Testis (tissue), 3 donors: Measurements from ENCODE around the gene NAPG. TPM values are rescaled to one million over a fixed set of nuclear protein-coding genes. Genes with fewer than 3 reads are reported as not detected.

Source experiments
- DNase-seq: peaks from one replicate; pipeline ENCODE4 v3.0.0-alpha.2; 2019
- H3K27ac ChIP-seq, 2 donors: fragments of 200-600 bp; sonication (generic); one replicate each; pipeline ENCODE4 v1.5.1; 2019
- H3K27me3 ChIP-seq: fragments of 200-600 bp; sonication (generic); one replicate; pipeline ENCODE4 v1.5.1; 2019
- H3K36me3 ChIP-seq: fragments of 200-600 bp; sonication (generic); one replicate; pipeline ENCODE4 v1.5.1; 2017; ENCODE audit warnings: low read depth; ENCODE audit errors: missing control alignments
- H3K4me1 ChIP-seq: fragments of 200-600 bp; sonication (generic); one replicate; pipeline ENCODE4 v1.5.1; 2019
- H3K4me3 ChIP-seq, 2 donors: fragments of 200-600 bp; sonication (generic); one replicate each; pipeline ENCODE4 v1.5.1; 2017 to 2019
- H3K9me3 ChIP-seq: fragments of 200-600 bp; sonication (generic); one replicate; pipeline ENCODE4 v1.5.1; 2017
- POLR2A ChIP-seq: fragments of 450-650 bp; IDR thresholded peaks from one replicate; pipeline ENCODE4 v1.6.1; 2017; ENCODE audit warnings: antibody characterized with exemption, mild to moderate bottlenecking, moderate library complexity
- WGBS, 2 donors: methylation state at CpG; one replicate each; pipeline ENCODE4 v1.1.5; 2018; 5-methylcytosine and 5-hydroxymethylcytosine counted together
- intact Hi-C: fragments of 100-400 bp; cut with DNase I; formaldehyde crosslinking; loops from one replicate; pipeline ENCODE4 v1.15.1; 2023; ENCODE audit warnings: low total_unique reads
- polyA plus RNA-seq: library from polyadenylated mRNA; stranded (reverse); fragments of 350-450 nt; fragmentation: Illumina TruSeq; extraction: RNeasy Lipid Tissue Mini Kit (QIAGEN cat#74804); gene quantifications from one replicate; pipeline ENCODE4 v1.2.3, GENCODE V29; 2014; ENCODE audit warnings: low read depth, low replicate concordance; ENCODE audit not compliant: insufficient read depth
- total RNA-seq, 2 donors: library from RNA; depleted of rRNA; stranded (reverse); fragments of >200 nt; gene quantifications; one replicate each; pipeline ENCODE4 v1.2.3, GENCODE V29; 2016
- TF ChIP-seq, protein P1 (sequence below), 3 experiments: fragments of 450-650 bp in 2 of 3; fragments of 200-600 bp in 1 of 3; sonication (generic) in 1 of 3; IDR thresholded peaks; one replicate each; pipeline ENCODE4 v1.5.1; 2016 to 2019; ENCODE audit warnings: antibody characterized with exemption in 3 of 3, mild to moderate bottlenecking in 2 of 3, moderate library complexity in 1 of 3

NAPG gene
- total and polyA plus RNA-seq, 3 donors from 2014 or later: 19.5 to 40.3 (median 33.5) TPM

DNA sequence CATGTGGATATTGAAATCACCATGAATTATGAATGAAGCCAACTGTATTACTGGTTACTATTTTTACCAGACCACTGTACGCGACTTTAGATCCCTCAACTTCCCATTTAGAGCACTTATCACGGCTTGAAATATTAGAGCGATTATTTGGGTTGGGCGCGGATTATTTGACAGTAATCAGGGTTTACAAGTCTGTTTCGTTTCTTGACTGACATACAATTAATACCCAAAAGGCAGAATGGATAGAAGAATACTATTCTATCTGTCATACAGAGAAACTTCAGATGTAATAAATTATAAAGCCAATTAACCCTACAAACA lies 496 bp upstream of the NAPG start:
- Histone ChIP-seq H3K4me3 (peak overlapping the region; percentile 93 to 99), H3K4me1 (peaks cover 2% of the 10 kb centered on the region), H3K27me3 (no peaks in the 10 kb centered on the region), H3K27ac (peak overlapping the region in 1 of 2 donors; percentile 95), H3K36me3 (no peaks in the 10 kb centered on the region), H3K9me3 (no peaks in the 10 kb centered on the region)
- WGBS, 2 donors: 41 to 43% methylated on average over 7 of the region's 7 CpGs
- TF ChIP-seq POLR2A: no peak
- TF ChIP-seq, protein P1, sequence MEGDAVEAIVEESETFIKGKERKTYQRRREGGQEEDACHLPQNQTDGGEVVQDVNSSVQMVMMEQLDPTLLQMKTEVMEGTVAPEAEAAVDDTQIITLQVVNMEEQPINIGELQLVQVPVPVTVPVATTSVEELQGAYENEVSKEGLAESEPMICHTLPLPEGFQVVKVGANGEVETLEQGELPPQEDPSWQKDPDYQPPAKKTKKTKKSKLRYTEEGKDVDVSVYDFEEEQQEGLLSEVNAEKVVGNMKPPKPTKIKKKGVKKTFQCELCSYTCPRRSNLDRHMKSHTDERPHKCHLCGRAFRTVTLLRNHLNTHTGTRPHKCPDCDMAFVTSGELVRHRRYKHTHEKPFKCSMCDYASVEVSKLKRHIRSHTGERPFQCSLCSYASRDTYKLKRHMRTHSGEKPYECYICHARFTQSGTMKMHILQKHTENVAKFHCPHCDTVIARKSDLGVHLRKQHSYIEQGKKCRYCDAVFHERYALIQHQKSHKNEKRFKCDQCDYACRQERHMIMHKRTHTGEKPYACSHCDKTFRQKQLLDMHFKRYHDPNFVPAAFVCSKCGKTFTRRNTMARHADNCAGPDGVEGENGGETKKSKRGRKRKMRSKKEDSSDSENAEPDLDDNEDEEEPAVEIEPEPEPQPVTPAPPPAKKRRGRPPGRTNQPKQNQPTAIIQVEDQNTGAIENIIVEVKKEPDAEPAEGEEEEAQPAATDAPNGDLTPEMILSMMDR (IDR thresholded peaks at IDR 0.05): no peak
- no peak for DNase-seq
- intact Hi-C loops: loop anchor here (10.0 kb wide), 1 partner anchor 551 kb away; no protein-coding TSS in a partner anchor

DNA sequence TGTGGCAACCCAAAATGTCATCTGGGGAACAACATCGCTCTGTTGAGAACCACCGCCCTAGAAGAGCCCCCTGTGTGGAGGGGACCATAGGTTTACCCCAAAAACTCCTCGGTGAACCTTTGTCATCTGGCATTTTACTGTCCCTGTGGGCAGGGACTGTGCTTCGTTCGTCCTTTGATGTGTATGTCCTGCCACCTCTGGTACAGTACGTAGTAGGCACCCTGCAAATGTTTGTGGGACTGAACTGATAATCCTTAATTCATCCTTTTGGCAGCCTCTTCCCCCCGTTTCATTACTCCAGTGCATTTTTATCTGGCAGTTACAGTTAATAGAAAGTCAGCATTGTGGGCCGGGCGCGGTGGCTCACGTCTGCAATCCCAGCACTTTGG lies 728 bp downstream of the NAPG start:
- Histone ChIP-seq H3K36me3 (no peaks in the 10 kb centered on the region), H3K4me3 (peak overlapping the region; percentile 93 to 99), H3K4me1 (peaks cover 4% of the 10 kb centered on the region), H3K27ac (peak overlapping the region; percentile 83 to 95), H3K9me3 (no peaks in the 10 kb centered on the region), H3K27me3 (no peaks in the 10 kb centered on the region)
- no peak for TF ChIP-seq POLR2A
- TF ChIP-seq, protein P1 (IDR thresholded peaks at IDR 0.05): no peak
- DNase-seq: no peak
- WGBS, 2 donors: 0 to 3% methylated on average over 11 of the region's 11 CpGs
- intact Hi-C loops: loop anchor here (10.0 kb wide), 1 partner anchor 552 kb away; no protein-coding TSS in a partner anchor

DNA sequence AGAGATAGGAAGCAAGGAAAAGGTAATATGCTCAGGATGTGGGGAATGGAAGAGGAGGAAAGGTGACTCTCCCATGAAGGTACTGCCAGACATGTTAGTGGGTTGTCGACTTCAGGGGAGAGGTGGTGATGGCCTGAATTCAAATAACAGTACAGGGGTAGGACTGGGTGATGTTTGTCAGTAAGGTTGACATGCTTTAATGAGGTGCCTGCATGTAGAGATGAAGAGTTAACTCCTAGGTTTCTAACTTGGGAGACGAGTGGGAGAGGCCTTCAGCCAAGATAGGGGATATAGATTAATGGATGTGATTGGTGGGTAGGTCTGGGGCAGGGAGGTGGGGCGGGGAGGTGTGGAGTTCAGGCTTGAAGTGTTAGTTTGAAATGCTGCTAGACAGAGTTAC lies 2.6 kb downstream of the NAPG start:
- Histone ChIP-seq H3K4me3 (no peak overlapping the region), H3K4me1 (peaks cover 4% of the 10 kb centered on the region), H3K27ac (no peak overlapping the region), H3K36me3 (no peaks in the 10 kb centered on the region), H3K27me3 (no peaks in the 10 kb centered on the region), H3K9me3 (no peaks in the 10 kb centered on the region)
- WGBS, 2 donors: 46 to 55% methylated on average over 3 of the region's 3 CpGs
- no peak for TF ChIP-seq POLR2A
- TF ChIP-seq, protein P1 (IDR thresholded peaks at IDR 0.05): no peak
- intact Hi-C loops: loop anchor here (10.0 kb wide), 1 partner anchor 554 kb away; no protein-coding TSS in a partner anchor
- no peak for DNase-seq

DNA sequence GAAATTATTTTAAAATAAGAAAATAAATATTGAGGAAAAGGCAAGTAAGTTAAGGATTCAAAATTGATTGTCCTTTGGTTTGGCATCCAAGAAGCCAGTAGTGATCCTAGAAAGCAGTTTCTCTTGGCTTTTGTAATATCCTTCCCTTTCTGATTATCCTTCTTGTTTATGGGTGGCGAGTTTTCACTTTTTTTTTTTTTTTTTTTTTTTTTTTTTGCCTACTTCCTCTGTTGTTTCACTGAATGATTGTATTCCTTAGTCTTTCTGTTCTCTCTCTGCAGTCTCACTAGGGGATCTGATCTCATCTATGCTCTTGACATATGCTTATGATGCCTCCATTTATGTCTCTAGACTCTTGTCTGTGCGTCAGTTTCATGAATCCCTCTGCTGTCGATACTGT lies 4.2 kb downstream of the NAPG start:
- no peak overlapping the region for H3K4me3 ChIP-seq
- intact Hi-C loops: no loop called here
- no peaks in the 10 kb centered on the region for H3K27me3 ChIP-seq
- H3K27ac ChIP-seq: no peak overlapping the region
- no peak for DNase-seq
- H3K9me3 ChIP-seq: no peaks in the 10 kb centered on the region
- 68 to 74% methylated on average over 3 of the region's 3 CpGs for WGBS, 2 donors
- no peak for TF ChIP-seq POLR2A
- TF ChIP-seq, protein P1 (IDR thresholded peaks at IDR 0.05): no peak
- no peaks in the 10 kb centered on the region for H3K36me3 ChIP-seq
- peaks cover 4% of the 10 kb centered on the region for H3K4me1 ChIP-seq

DNA sequence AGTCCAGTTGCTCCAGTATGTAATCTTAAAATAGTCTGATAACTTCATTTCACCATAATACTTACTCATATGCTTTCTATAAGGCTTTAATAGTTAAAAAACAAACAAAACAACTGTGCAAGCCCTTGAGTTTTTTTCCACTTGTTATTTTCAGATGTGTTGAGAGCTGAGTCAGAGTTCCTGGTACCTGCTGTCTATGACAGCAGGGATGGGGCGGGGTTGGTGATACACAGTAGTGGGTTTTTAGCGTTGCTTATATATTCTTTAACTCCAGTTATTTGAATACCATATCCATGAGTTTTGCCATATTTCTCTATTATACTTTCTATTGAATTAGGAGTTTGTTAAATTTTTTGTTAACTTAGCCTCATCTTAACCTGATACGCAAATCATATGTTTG lies 5.0 kb downstream of the NAPG start:
- no peaks in the 10 kb centered on the region for H3K9me3 ChIP-seq
- H3K36me3 ChIP-seq: no peaks in the 10 kb centered on the region
- intact Hi-C loops: no loop called here
- H3K27ac ChIP-seq: no peak overlapping the region
- no peak overlapping the region for H3K4me3 ChIP-seq
- TF ChIP-seq POLR2A: no peak
- TF ChIP-seq, protein P1 (IDR thresholded peaks at IDR 0.05): no peak
- no peak for DNase-seq
- 86 to 96% methylated on average over 3 of the region's 3 CpGs for WGBS, 2 donors
- H3K4me1 ChIP-seq: peaks cover 4% of the 10 kb centered on the region
- H3K27me3 ChIP-seq: no peaks in the 10 kb centered on the region
